PFSK-1 (cell line): Measurements from ENCODE around the gene LRFN5.

Source experiments
- FOXP2 ChIP-seq: optimal IDR thresholded peaks from 2 replicates; pipeline ENCODE3; 2011; ENCODE audit warnings: borderline replicate concordance, control low read depth, inconsistent platforms; ENCODE audit not compliant: insufficient read depth; ENCODE audit errors: extremely low read length, extremely low read depth
- POLR2AphosphoS5 ChIP-seq: IDR thresholded peaks from 2 replicates; pipeline ENCODE4 v1.6.1; 2012; ENCODE audit warnings: low read depth, mild to moderate bottlenecking, control low read depth, low read length, moderate library complexity
- REST ChIP-seq, 2 experiments: IDR thresholded peaks; 2 replicates each; pipeline versions ENCODE4 v1.6.1 to v1.8.0; 2011 to 2012; ENCODE audit warnings: low read depth in 2 of 2, low read length in 2 of 2, control low read depth in 1 of 2, inconsistent platforms in 1 of 2, mild to moderate bottlenecking in 1 of 2, moderate library complexity in 1 of 2; ENCODE audit not compliant: insufficient read depth in 1 of 2
- SIN3A ChIP-seq: IDR thresholded peaks from 2 replicates; pipeline ENCODE4 v1.6.1; 2012; ENCODE audit warnings: mild to moderate bottlenecking, low read length, moderate library complexity, borderline replicate concordance; ENCODE audit not compliant: insufficient read depth
- TAF1 ChIP-seq: IDR thresholded peaks from 2 replicates; pipeline ENCODE4 v1.6.1; 2012; ENCODE audit warnings: low read length, control low read depth, borderline replicate concordance; ENCODE audit not compliant: insufficient read depth

Gene LRFN5

GRCh38 chr14:41758011-41758665, 151.5 kb downstream of the LRFN5 start:
- TF ChIP-seq POLR2AphosphoS5: no peak
- no peak for TF ChIP-seq TAF1
- no peak for TF ChIP-seq FOXP2
- TF ChIP-seq REST (IDR thresholded peaks at IDR 0.05; ENCODE audit: insufficient read depth in 1 of 2, low read depth in 2 of 2, low read length in 2 of 2): no peak
- no peak for TF ChIP-seq SIN3A

- no peak for TF ChIP-seq POLR2AphosphoS5
- TF ChIP-seq TAF1: no peak
- no peak for TF ChIP-seq FOXP2
- no peak for TF ChIP-seq SIN3A
- TF ChIP-seq REST (IDR thresholded peaks at IDR 0.05; ENCODE audit: insufficient read depth in 1 of 2, low read depth in 2 of 2, low read length in 2 of 2): no peak
Observed at GRCh38 chr14:41761204-41761603, 154.5 kb downstream of the LRFN5 start.

GRCh38 chr14:41766772-41767171, 160.1 kb downstream of the LRFN5 start:
- TF ChIP-seq REST (IDR thresholded peaks at IDR 0.05; ENCODE audit: insufficient read depth in 1 of 2, low read depth in 2 of 2, low read length in 2 of 2) (no peak), TAF1 (no peak), SIN3A (no peak)

- TF ChIP-seq TAF1: no peak
Observed at GRCh38 chr14:41773536-41774279, 167.0 kb downstream of the LRFN5 start.

- TF ChIP-seq REST (IDR thresholded peaks at IDR 0.05; ENCODE audit: insufficient read depth in 1 of 2, low read depth in 2 of 2, low read length in 2 of 2): no peak
- no peak for TF ChIP-seq TAF1
Observed at GRCh38 chr14:41782511-41782910, 175.8 kb downstream of the LRFN5 start.
